Thyroid gland (tissue), 4 donors: ENCODE measurements around the gene NELFA. TPM values are rescaled to one million over a fixed set of nuclear protein-coding genes. Genes with fewer than 3 reads are reported as not detected.
A peak's percentile ranks its signal among the peaks of the same experiment; 100 is the strongest.

Source experiments
- DNase-seq, 2 donors: peaks; one replicate each; pipeline ENCODE4 v3.0.0-alpha.2; 2019
- H3K27ac ChIP-seq, 3 donors: fragments of 200-600 bp; sonication (generic); 1 replicate in 2 of 3; 2 replicates in 1 of 3; pipeline ENCODE4 v1.5.1; 2016 to 2019; ENCODE audit warnings: mild to moderate bottlenecking in 1 of 3, moderate library complexity in 1 of 3
- H3K27me3 ChIP-seq: fragments of 200-600 bp; sonication (generic); one replicate; pipeline ENCODE4 v1.5.1; 2019
- H3K36me3 ChIP-seq, 2 donors: fragments of 200-600 bp; sonication (generic); one replicate each; pipeline ENCODE4 v1.5.1; 2016 to 2019
- H3K4me1 ChIP-seq, 2 donors: fragments of 200-600 bp; sonication (generic); one replicate each; pipeline ENCODE4 v1.5.1; 2017 to 2019
- H3K4me3 ChIP-seq, 3 donors: fragments of 200-600 bp; sonication (generic); replicated peaks in 1 of 3; 1 replicate in 2 of 3; 2 replicates in 1 of 3; pipeline ENCODE4 v1.5.1; 2016; ENCODE audit warnings: mild to moderate bottlenecking in 1 of 3
- H3K9me3 ChIP-seq: fragments of 200-600 bp; sonication (generic); one replicate; pipeline ENCODE4 v1.5.1; 2017
- CTCF ChIP-seq, 6 experiments: fragments of 200-600 bp in 3 of 6; fragments of 450-650 bp in 3 of 6; sonication (generic) in 3 of 6; IDR thresholded peaks; one replicate each; pipeline ENCODE4 v1.5.1; 2016 to 2019; ENCODE audit warnings: antibody characterized with exemption in 6 of 6, mild to moderate bottlenecking in 2 of 6, inconsistent platforms in 1 of 6, moderate library complexity in 1 of 6
- POLR2A ChIP-seq, 2 donors: fragments of 450-650 bp; IDR thresholded peaks; one replicate each; pipeline ENCODE4 v1.6.1; 2017; ENCODE audit warnings: antibody characterized with exemption in 2 of 2, mild to moderate bottlenecking in 2 of 2, moderate library complexity in 1 of 2
- WGBS, 2 donors: methylation state at CpG; one replicate each; pipeline ENCODE4 v1.1.5; 2017; 5-methylcytosine and 5-hydroxymethylcytosine counted together
- intact Hi-C: fragments of 100-400 bp; cut with DNase I; formaldehyde crosslinking; loops from one replicate; pipeline ENCODE4 v1.15.1; 2023
- total RNA-seq, 4 donors: library from RNA; depleted of rRNA; stranded (reverse); fragments of >200 nt; gene quantifications; one replicate each; pipeline ENCODE4 v1.2.3, GENCODE V29; 2016

The NELFA gene
- 10 to 100 TPM; 23.2 to 39.3 (median 28.7) TPM for total RNA-seq

- intact Hi-C loops: no loop called here
Observed at GRCh38 chr4:2008921-2009650, at the start of gene NELFA. Gene NELFA, minus strand, starts transcription at chr4:2008974. Its CDS starts 15 bp downstream, at chr4:2008959.

GRCh38 chr4:2057382-2058065 is 48.8 kb upstream of the NELFA start:
- TF ChIP-seq POLR2A (IDR thresholded peaks at IDR 0.05) (no peak), CTCF (IDR thresholded peaks at IDR 0.05) (no peak)
- 81 to 86% methylated on average over 26 of the region's 26 CpGs for WGBS, 2 donors
- Histone ChIP-seq H3K4me1 (peaks cover 0 to 15% of the 10 kb centered on the region in 2 donors), H3K36me3 (no peaks in the 10 kb centered on the region), H3K27me3 (no peaks in the 10 kb centered on the region), H3K4me3 (no peak overlapping the region), H3K27ac (no peak overlapping the region), H3K9me3 (no peaks in the 10 kb centered on the region)
- no peak for DNase-seq
- intact Hi-C loops: no loop called here

More at GRCh38 chr4:2008921-2009650, at the start of gene NELFA:
- Histone ChIP-seq H3K36me3 (no peaks in the 10 kb centered on the region), H3K9me3 (no peaks in the 10 kb centered on the region), H3K27ac (peak within 1 kb of the TSS; percentile 97 to 100 (median 99)), H3K4me1 (peaks cover 5 to 13% of the 10 kb centered on the region in 2 donors), H3K27me3 (no peaks in the 10 kb centered on the region), H3K4me3 (peak within 1 kb of the TSS; percentile 84 to 99 (median 99))
- peak; percentile 97 for DNase-seq
- 0% methylated on average over 15 to 30 of the region's 95 CpGs for WGBS, 2 donors
- TF ChIP-seq POLR2A (IDR thresholded peaks at IDR 0.05): peak; percentile 7 to 90
- TF ChIP-seq CTCF (IDR thresholded peaks at IDR 0.05): peak in 4 of 6 experiments; percentile 31 to 61 (median 50)

- TF ChIP-seq CTCF (IDR thresholded peaks at IDR 0.05) (no peak), POLR2A (IDR thresholded peaks at IDR 0.05) (no peak)
- no peak for DNase-seq
- Histone ChIP-seq H3K4me3 (no peak overlapping the region), H3K36me3 (no peaks in the 10 kb centered on the region), H3K4me1 (peaks cover 0 to 5% of the 10 kb centered on the region in 2 donors), H3K27ac (no peak overlapping the region), H3K9me3 (no peaks in the 10 kb centered on the region), H3K27me3 (no peaks in the 10 kb centered on the region)
- WGBS, 2 donors: 73 to 78% methylated on average over 6 of the region's 6 CpGs
- intact Hi-C loops: no loop called here
Observed at GRCh38 chr4:2054217-2054616, 45.4 kb upstream of the NELFA start.

GRCh38 chr4:2051086-2051485 is 42.3 kb upstream of the NELFA start:
- TF ChIP-seq POLR2A (IDR thresholded peaks at IDR 0.05): no peak
- no peak for TF ChIP-seq CTCF (IDR thresholded peaks at IDR 0.05)
- Histone ChIP-seq H3K27ac (no peak overlapping the region), H3K4me3 (no peak overlapping the region), H3K27me3 (peaks cover 8% of the 10 kb centered on the region), H3K9me3 (no peaks in the 10 kb centered on the region), H3K36me3 (no peaks in the 10 kb centered on the region), H3K4me1 (no peaks in the 10 kb centered on the region)
- WGBS, 2 donors: 68 to 73% methylated on average over 10 of the region's 10 CpGs
- intact Hi-C loops: no loop called here
- no peak for DNase-seq

GRCh38 chr4:2049811-2050210 is 41.0 kb upstream of the NELFA start:
- H3K27me3 ChIP-seq: peaks cover 8% of the 10 kb centered on the region
- no peak overlapping the region for H3K4me3 ChIP-seq
- no peaks in the 10 kb centered on the region for H3K4me1 ChIP-seq
- intact Hi-C loops: no loop called here
- no peak overlapping the region for H3K27ac ChIP-seq
- H3K9me3 ChIP-seq: no peaks in the 10 kb centered on the region
- H3K36me3 ChIP-seq: no peaks in the 10 kb centered on the region
- DNase-seq: no peak
- 86 to 91% methylated on average over 7 of the region's 7 CpGs for WGBS, 2 donors
- TF ChIP-seq CTCF (IDR thresholded peaks at IDR 0.05) (no peak), POLR2A (IDR thresholded peaks at IDR 0.05) (no peak)
